ENCODE measurements around the gene ARFGAP3. TPM values are rescaled to one million over a fixed set of nuclear protein-coding genes. Genes with fewer than 3 reads are reported as not detected.

Gene ARFGAP3
- total RNA-seq, 1 donor from 2014 or later = 29.8 TPM

- DNase-seq (ENCODE audit: low spot score) = no peak
- Mint-ChIP-seq H3K9me3 (ENCODE audit: unreplicated experiment) (no peaks in the 10 kb centered on the region), H3K4me3 (ENCODE audit: unreplicated experiment) (peak overlapping the region; percentile 65), H3K27me3 (ENCODE audit: unreplicated experiment) (peaks cover 6% of the 10 kb centered on the region), H3K4me1 (ENCODE audit: unreplicated experiment) (peaks cover 60% of the 10 kb centered on the region), H3K36me3 (ENCODE audit: low read depth, unreplicated experiment) (peaks cover 11% of the 10 kb centered on the region), H3K27ac (ENCODE audit: unreplicated experiment) (peak overlapping the region; percentile 93)
- no peak for TF ChIP-seq CTCF (IDR thresholded peaks at IDR 0.05; ENCODE audit: unreplicated experiment)
These were observed 51.8 kb downstream of the ARFGAP3 start for GRCh38 chr22:42805016-42805997.

GRCh38 chr22:42803389-42803788 is 53.7 kb downstream of the ARFGAP3 start:
- Mint-ChIP-seq H3K9me3 (ENCODE audit: unreplicated experiment) (no peaks in the 10 kb centered on the region), H3K36me3 (ENCODE audit: low read depth, unreplicated experiment) (peaks cover 11% of the 10 kb centered on the region), H3K27me3 (ENCODE audit: unreplicated experiment) (peaks cover 6% of the 10 kb centered on the region), H3K4me3 (ENCODE audit: unreplicated experiment) (peak overlapping the region; percentile 42), H3K4me1 (ENCODE audit: unreplicated experiment) (peaks cover 57% of the 10 kb centered on the region), H3K27ac (ENCODE audit: unreplicated experiment) (peak overlapping the region; percentile 77)
- no peak for TF ChIP-seq CTCF (IDR thresholded peaks at IDR 0.05; ENCODE audit: unreplicated experiment)
- no peak for DNase-seq (ENCODE audit: low spot score)

- no peak for DNase-seq (ENCODE audit: low spot score)
- no peak overlapping the region for H3K4me3 Mint-ChIP-seq (ENCODE audit: unreplicated experiment)
- H3K4me1 Mint-ChIP-seq (ENCODE audit: unreplicated experiment) = peaks cover 54% of the 10 kb centered on the region
- peaks cover 6% of the 10 kb centered on the region for H3K27me3 Mint-ChIP-seq (ENCODE audit: unreplicated experiment)
- no peak overlapping the region for H3K27ac Mint-ChIP-seq (ENCODE audit: unreplicated experiment)
- H3K9me3 Mint-ChIP-seq (ENCODE audit: unreplicated experiment) = no peaks in the 10 kb centered on the region
- no peak for TF ChIP-seq CTCF (IDR thresholded peaks at IDR 0.05; ENCODE audit: unreplicated experiment)
- H3K36me3 Mint-ChIP-seq (ENCODE audit: low read depth, unreplicated experiment) = peaks cover 10% of the 10 kb centered on the region
These were observed 55.6 kb downstream of the ARFGAP3 start for GRCh38 chr22:42801252-42802080.

GRCh38 chr22:42800451-42801251 is 56.4 kb downstream of the ARFGAP3 start:
- H3K4me3 Mint-ChIP-seq (ENCODE audit: unreplicated experiment) = no peak overlapping the region

More at GRCh38 chr22:42800451-42801251, 56.4 kb downstream of the ARFGAP3 start:
- H3K36me3 Mint-ChIP-seq (ENCODE audit: low read depth, unreplicated experiment) = peaks cover 10% of the 10 kb centered on the region
- peaks cover 46% of the 10 kb centered on the region for H3K4me1 Mint-ChIP-seq (ENCODE audit: unreplicated experiment)
- H3K27ac Mint-ChIP-seq (ENCODE audit: unreplicated experiment) = peak overlapping the region; percentile 42
- H3K27me3 Mint-ChIP-seq (ENCODE audit: unreplicated experiment) = peaks cover 4% of the 10 kb centered on the region
- no peaks in the 10 kb centered on the region for H3K9me3 Mint-ChIP-seq (ENCODE audit: unreplicated experiment)
- TF ChIP-seq CTCF (IDR thresholded peaks at IDR 0.05; ENCODE audit: unreplicated experiment) = no peak
- DNase-seq (ENCODE audit: low spot score) = no peak

All from endothelial cell (in vitro differentiated cells).